Stomach (tissue), 4 donors: ENCODE measurements around the gene SELENOO.

Source experiments
- POLR2AphosphoS5 ChIP-seq, 3 donors: sonication (generic); formaldehyde crosslinking; IDR thresholded peaks; one replicate each; pipeline ENCODE4 v1.6.1; 2016; ENCODE audit warnings: antibody characterized with exemption in 3 of 3
- TF ChIP-seq, protein P1 (sequence below), 7 experiments: fragments of 450-650 bp in 4 of 7; fragments of 200-600 bp in 3 of 7; sonication (generic) in 3 of 7; IDR thresholded peaks; one replicate each; pipeline ENCODE4 v1.5.1; 2016 to 2019; ENCODE audit warnings: antibody characterized with exemption in 7 of 7, control low read depth in 2 of 7, mild to moderate bottlenecking in 1 of 7

DNA sequence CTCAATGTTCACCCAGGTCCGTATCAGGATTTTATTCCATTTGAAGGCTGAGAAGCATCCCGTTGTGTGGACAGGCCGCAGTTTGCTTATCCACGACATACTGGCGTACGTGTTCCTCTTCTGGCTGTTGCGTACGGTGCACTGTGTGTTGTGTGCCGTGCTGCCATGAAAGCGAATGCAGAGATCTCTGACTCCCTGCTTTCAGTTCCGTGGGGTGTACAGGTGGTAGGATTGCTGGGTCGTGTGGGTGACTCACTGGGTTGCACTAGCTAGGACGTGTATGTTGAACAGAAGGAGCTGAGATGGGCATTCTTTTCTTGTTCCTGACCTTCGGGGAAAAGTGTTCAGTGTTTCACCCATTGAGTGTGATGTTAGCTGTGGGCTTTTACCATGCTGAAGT, 10.3 kb downstream of the SELENOO start:
- TF ChIP-seq, protein P1, sequence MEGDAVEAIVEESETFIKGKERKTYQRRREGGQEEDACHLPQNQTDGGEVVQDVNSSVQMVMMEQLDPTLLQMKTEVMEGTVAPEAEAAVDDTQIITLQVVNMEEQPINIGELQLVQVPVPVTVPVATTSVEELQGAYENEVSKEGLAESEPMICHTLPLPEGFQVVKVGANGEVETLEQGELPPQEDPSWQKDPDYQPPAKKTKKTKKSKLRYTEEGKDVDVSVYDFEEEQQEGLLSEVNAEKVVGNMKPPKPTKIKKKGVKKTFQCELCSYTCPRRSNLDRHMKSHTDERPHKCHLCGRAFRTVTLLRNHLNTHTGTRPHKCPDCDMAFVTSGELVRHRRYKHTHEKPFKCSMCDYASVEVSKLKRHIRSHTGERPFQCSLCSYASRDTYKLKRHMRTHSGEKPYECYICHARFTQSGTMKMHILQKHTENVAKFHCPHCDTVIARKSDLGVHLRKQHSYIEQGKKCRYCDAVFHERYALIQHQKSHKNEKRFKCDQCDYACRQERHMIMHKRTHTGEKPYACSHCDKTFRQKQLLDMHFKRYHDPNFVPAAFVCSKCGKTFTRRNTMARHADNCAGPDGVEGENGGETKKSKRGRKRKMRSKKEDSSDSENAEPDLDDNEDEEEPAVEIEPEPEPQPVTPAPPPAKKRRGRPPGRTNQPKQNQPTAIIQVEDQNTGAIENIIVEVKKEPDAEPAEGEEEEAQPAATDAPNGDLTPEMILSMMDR (IDR thresholded peaks at IDR 0.05), result no peak
- TF ChIP-seq POLR2AphosphoS5 (IDR thresholded peaks at IDR 0.05), result no peak
